Activated B cell treated with CpG ODN at 0.5 μM for 24 hours (primary cell): Measurements from ENCODE around the gene KANSL3. TPM values are rescaled to one million over a fixed set of nuclear protein-coding genes. Genes with fewer than 3 reads are reported as not detected.

ENCODE experiments used
- ATAC-seq: fragments of 200-7000 bp; cut with Tn5 transposase; one replicate; pipeline ENCODE4 v1.10.0; 2021; ENCODE audit warnings: low read depth, mild to moderate bottlenecking, moderate library complexity
- CTCF ChIA-PET: fragments of 350-600 bp; sonication (Branson Sonifier 250); formaldehyde crosslinking; loops from one replicate; lab custom pipeline; 2021; ENCODE audit warnings: antibody characterized with exemption; lab: Charles Lee
- POLR2A ChIA-PET: fragments of 350-600 bp; sonication (Branson Sonifier 250); formaldehyde crosslinking; loops from one replicate; lab custom pipeline; 2021; ENCODE audit warnings: antibody characterized with exemption; lab: Charles Lee
- DNase-seq: peaks from one replicate; pipeline ENCODE4 v3.0.0; 2022
- H3K27ac Mint-ChIP-seq: one replicate; pipeline ENCODE4 v1.8.0; 2020; ENCODE audit warnings: mixed read lengths
- H3K27me3 Mint-ChIP-seq: one replicate; pipeline ENCODE4 v1.8.0; 2021; ENCODE audit warnings: mixed read lengths
- H3K36me3 Mint-ChIP-seq: one replicate; pipeline ENCODE4 v1.8.0; 2021; ENCODE audit warnings: low read depth, mixed read lengths
- H3K4me1 Mint-ChIP-seq: one replicate; pipeline ENCODE4 v1.8.0; 2021; ENCODE audit warnings: mixed read lengths
- H3K4me3 Mint-ChIP-seq: one replicate; pipeline ENCODE4 v1.8.0; 2020; ENCODE audit warnings: mild to moderate bottlenecking, mixed read lengths
- H3K9me3 Mint-ChIP-seq: one replicate; pipeline ENCODE4 v1.8.0; 2020; ENCODE audit warnings: mixed read lengths
- CTCF ChIP-seq: fragments of 200-600 bp; IDR thresholded peaks from one replicate; pipeline ENCODE4 v1.8.0; 2022; ENCODE audit warnings: antibody characterized with exemption, mild to moderate bottlenecking
- intact Hi-C: fragments of 100-400 bp; cut with micrococcal nuclease; formaldehyde crosslinking; loops from one replicate; pipeline ENCODE4 v1.15.1; 2024
- total RNA-seq: library from RNA; stranded (reverse); gene quantifications from 2 replicates; pipeline ENCODE4 v1.2.3, GENCODE V29; 2022

Gene KANSL3
- total RNA-seq, 1 donor from 2014 or later, result 31.4 TPM

- H3K4me3 Mint-ChIP-seq, result no peak overlapping the region
- no peaks in the 10 kb centered on the region for H3K27me3 Mint-ChIP-seq
- no peak for ATAC-seq
- intact Hi-C loops, result no loop called here
- POLR2A ChIA-PET, result interaction anchor here (1.5 to 1.6 kb wide), 2 partner anchors 12 to 22 kb away, joined by 4 to 5 read pairs; no protein-coding TSS in a partner anchor
- H3K4me1 Mint-ChIP-seq, result peaks cover 21% of the 10 kb centered on the region
- CTCF ChIA-PET, result interaction anchor here (1.2 kb wide), 1 partner anchor 11 kb away, joined by 4 read pairs; no protein-coding TSS in a partner anchor
- no peak for TF ChIP-seq CTCF
- no peak for DNase-seq
- no peak overlapping the region for H3K27ac Mint-ChIP-seq
- H3K9me3 Mint-ChIP-seq, result no peaks in the 10 kb centered on the region
- H3K36me3 Mint-ChIP-seq, result peaks cover 58% of the 10 kb centered on the region
Observed at GRCh38 chr2:96549466-96549785, 88.7 kb downstream of the KANSL3 start.

- Mint-ChIP-seq H3K9me3 (no peaks in the 10 kb centered on the region), H3K27me3 (no peaks in the 10 kb centered on the region), H3K36me3 (peaks cover 64% of the 10 kb centered on the region), H3K4me1 (peaks cover 22% of the 10 kb centered on the region), H3K27ac (no peak overlapping the region), H3K4me3 (no peak overlapping the region)
- no peak for DNase-seq
- ChIA-PET CTCF (interaction anchor here (1.1 to 1.6 kb wide), 2 partner anchors 140 to 142 kb away, joined by 3 read pairs; no protein-coding TSS in a partner anchor), POLR2A (no interaction called here)
- no peak for ATAC-seq
- intact Hi-C loops, result no loop called here
- no peak for TF ChIP-seq CTCF
Observed at GRCh38 chr2:96548558-96549465, 89.3 kb downstream of the KANSL3 start.

GRCh38 chr2:96547731-96548171, 90.4 kb downstream of the KANSL3 start:
- TF ChIP-seq CTCF, result no peak
- ATAC-seq (no peak), DNase-seq (no peak)
- ChIA-PET CTCF (interaction anchor here (1.1 to 1.6 kb wide), 2 partner anchors 138 to 140 kb away, joined by 3 read pairs; no protein-coding TSS in a partner anchor), POLR2A (interaction anchor here (1.6 kb wide), 1 partner anchor 10 kb away, joined by 5 read pairs; no protein-coding TSS in a partner anchor)
- H3K4me1 Mint-ChIP-seq, result peaks cover 25% of the 10 kb centered on the region
- no peaks in the 10 kb centered on the region for H3K27me3 Mint-ChIP-seq
- no peak overlapping the region for H3K27ac Mint-ChIP-seq
- intact Hi-C loops, result no loop called here
- H3K36me3 Mint-ChIP-seq, result peaks cover 71% of the 10 kb centered on the region
- H3K9me3 Mint-ChIP-seq, result no peaks in the 10 kb centered on the region
- H3K4me3 Mint-ChIP-seq, result no peak overlapping the region

GRCh38 chr2:96547203-96547641, 90.9 kb downstream of the KANSL3 start:
- no peak overlapping the region for H3K27ac Mint-ChIP-seq
- no peaks in the 10 kb centered on the region for H3K27me3 Mint-ChIP-seq
- intact Hi-C loops, result no loop called here
- H3K4me3 Mint-ChIP-seq, result no peak overlapping the region
- ATAC-seq (no peak), DNase-seq (no peak)
- H3K4me1 Mint-ChIP-seq, result peaks cover 29% of the 10 kb centered on the region
- H3K36me3 Mint-ChIP-seq, result peaks cover 70% of the 10 kb centered on the region
- ChIA-PET POLR2A (interaction anchor here (1.6 kb wide), 1 partner anchor 9 kb away, joined by 5 read pairs; no protein-coding TSS in a partner anchor), CTCF (interaction anchor here (1.6 kb wide), 1 partner anchor 138 kb away, joined by 3 read pairs; no protein-coding TSS in a partner anchor)
- no peak for TF ChIP-seq CTCF
- H3K9me3 Mint-ChIP-seq, result no peaks in the 10 kb centered on the region

- ChIA-PET CTCF (interaction anchor here (1.6 kb wide), 1 partner anchor 138 kb away, joined by 3 read pairs; no protein-coding TSS in a partner anchor), POLR2A (interaction anchor here (1.6 kb wide), 1 partner anchor 9 kb away, joined by 5 read pairs; no protein-coding TSS in a partner anchor)
- H3K4me3 Mint-ChIP-seq, result no peak overlapping the region
- peaks cover 30% of the 10 kb centered on the region for H3K4me1 Mint-ChIP-seq
- intact Hi-C loops, result no loop called here
- DNase-seq (peak; percentile 7), ATAC-seq (no peak)
- no peak for TF ChIP-seq CTCF
- H3K27me3 Mint-ChIP-seq, result no peaks in the 10 kb centered on the region
- H3K27ac Mint-ChIP-seq, result no peak overlapping the region
- H3K36me3 Mint-ChIP-seq, result peaks cover 65% of the 10 kb centered on the region
- no peaks in the 10 kb centered on the region for H3K9me3 Mint-ChIP-seq
Observed at GRCh38 chr2:96546797-96547196, 91.3 kb downstream of the KANSL3 start.
